Measurements from ENCODE around the gene SLC7A5.
"Not testable (repeated sequence)": the region's sequence is repeated elsewhere in the genome, so short reads cannot be mapped to it uniquely, and the experiment has no call there.

SLC7A5 gene

GRCh38 chr16:87861300-87862099 is 7.8 kb downstream of the SLC7A5 start:
- DNase-seq (ENCODE audit: low spot score), result not testable (repeated sequence)

- DNase-seq (ENCODE audit: low spot score), result no peak
Observed at GRCh38 chr16:87860553-87861299, 8.6 kb downstream of the SLC7A5 start.

GRCh38 chr16:87858151-87858993 is 10.9 kb downstream of the SLC7A5 start:
- not testable (repeated sequence) for DNase-seq (ENCODE audit: low spot score)

DNA sequence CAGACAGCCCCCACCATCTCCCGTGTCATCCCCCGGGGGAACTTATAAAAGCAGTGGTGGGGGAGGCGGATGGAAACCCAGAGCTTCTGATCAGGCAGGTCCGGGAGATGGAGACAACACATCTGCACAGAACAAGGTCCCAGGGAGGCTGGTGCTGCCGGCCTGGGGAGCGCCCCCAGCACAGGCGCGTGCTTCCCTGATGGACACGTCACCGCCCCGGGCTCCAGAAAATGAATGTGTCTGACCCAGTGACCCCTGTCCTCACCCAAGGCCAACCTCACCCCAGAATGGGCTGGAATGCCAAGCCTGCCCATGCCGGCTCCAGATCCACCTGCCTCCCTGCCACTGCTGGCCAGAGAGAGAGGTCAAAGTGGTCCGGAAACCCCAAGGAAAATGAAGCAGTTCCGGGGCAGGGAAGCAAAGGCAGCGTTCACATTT is 12.5 kb downstream of the SLC7A5 start:
- DNase-seq (ENCODE audit: low spot score), result no peak

DNA sequence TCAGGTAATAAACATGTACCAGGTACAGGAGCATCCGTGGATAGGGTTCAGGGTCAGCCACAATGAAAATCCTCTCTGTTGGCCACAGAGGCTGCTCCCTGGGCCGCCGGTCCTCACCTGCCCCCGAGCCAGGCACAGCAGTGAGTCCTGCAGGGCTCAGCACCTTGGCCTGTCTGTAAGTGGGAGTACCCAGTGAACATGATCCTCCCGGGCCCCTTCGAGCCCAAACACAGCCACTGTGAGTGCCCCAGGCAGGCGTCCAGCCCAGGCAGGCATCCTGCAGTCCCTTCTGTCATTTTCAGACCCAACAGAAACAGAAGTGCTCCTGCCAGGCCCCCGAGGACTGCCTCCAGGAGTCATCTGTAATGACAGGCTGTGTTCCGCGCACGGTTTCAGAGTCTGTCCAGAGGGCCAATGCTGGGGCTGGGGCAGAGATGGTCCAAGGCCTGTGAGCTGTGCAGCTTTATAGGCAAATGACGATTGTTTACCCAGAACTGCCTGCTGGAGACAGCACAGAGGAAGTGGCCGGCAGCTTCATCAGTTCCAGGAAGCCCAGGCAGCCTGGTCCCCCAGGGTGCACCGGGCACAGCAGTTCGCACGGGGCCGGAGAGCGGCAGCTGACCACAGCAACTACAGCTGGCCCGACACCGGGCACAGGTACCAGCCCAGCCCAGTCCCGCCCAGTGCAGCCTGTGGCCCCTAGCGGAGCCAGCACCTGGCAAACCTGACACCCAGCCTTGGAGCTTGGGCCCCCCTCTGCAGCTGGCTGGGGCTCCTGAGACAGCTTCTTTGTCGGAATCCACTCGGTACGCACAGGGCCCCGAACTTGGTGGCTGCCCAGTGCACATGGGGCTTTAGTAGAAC is 13.2 kb downstream of the SLC7A5 start:
- DNase-seq (ENCODE audit: low spot score), result no peak

- no peak for DNase-seq (ENCODE audit: low spot score)
Observed at GRCh38 chr16:87854907-87855683, 14.2 kb downstream of the SLC7A5 start.

DNA sequence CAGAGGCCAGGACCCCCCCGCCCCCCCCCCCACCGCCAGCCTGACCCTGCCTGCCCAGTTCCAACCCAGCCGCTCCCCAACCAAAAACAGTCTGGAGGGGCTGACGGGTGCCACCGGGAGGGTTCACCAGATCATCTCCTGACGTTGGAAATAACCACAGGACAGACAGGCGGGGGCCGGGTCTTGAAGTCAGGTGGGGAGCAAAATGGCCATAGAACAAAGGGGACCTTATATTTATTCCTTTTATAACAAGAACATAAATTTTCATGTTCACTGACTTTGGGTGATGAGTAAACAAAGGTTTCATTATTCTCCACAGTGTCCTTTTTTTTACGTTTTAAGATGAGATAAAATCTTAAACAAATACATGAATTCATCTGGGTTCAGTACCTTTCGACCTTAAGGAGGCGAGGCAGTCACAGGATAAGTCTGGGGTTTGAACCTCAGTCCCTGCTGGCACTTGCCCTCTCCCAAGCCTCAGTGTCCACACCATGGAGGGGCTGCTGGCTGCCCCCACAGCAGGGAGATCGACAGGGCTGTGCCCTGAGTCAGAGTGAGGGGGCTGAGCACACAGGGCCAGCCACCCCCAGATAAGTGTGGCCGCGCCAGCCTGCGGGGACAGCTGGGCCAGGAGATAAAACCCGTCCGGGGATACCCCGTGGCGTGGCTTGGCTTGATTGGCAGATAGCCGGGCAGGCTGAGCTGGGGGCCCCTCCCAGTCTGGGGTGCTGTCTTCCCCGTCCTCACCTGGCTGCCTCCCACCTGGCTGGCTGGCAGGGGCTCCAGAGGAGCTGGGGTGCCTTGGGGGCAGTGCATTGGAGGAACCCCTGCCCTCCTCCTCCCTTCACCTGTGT is 15.0 kb downstream of the SLC7A5 start:
- DNase-seq (ENCODE audit: low spot score), result no peak

DNA sequence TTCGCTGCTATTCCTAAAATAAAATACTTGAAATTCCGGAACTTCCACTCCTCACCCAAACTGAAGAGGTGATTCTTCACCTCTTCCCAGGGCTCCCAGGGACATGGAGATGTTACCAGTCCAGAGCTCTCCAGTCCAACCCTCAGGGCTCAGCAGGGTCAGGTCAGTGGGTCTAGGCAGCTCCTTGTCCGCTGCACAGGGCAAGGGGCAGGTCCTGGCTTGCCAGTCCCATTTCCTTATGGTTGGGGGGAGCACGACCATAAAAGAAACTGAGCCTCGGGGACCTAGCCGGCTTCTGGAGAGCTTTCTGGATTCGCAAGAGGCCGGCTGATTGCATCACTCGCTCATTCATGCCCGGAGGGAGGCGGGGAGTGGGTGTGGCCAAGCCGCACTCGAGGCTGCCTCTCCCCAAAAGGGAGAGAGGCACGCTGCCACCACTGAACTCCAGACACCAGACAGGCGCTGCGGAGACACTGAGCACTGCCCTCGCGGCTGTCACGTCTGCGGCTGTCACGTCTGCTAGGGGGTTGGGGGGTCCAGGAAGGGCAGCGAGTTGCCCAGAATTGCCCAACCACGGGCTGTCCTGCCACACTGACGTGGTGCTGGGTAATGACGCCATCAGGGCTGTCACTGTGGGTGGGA is 15.8 kb downstream of the SLC7A5 start:
- peak; percentile 69 for DNase-seq (ENCODE audit: low spot score)

DNA sequence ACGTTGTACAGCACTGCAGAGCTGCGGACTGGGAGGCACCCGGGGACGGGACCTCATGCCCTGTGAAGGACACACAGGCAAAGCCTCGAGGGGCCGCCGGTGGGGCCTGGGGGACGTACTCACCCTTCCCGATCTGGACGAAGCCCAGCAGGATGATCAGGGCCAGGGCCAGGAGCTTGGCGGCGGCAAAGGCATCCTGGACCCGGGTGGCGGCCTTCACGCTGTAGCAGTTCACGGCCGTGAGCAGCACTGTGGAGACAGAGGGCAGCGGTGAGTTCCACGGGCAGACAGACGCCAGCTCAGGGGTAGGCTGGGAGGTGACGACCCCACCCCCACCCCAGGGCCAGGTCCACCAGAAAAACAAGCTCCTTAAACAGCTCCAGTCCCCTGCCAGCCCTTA is 17.7 kb downstream of the SLC7A5 start:
- DNase-seq (ENCODE audit: low spot score), result no peak

DNA sequence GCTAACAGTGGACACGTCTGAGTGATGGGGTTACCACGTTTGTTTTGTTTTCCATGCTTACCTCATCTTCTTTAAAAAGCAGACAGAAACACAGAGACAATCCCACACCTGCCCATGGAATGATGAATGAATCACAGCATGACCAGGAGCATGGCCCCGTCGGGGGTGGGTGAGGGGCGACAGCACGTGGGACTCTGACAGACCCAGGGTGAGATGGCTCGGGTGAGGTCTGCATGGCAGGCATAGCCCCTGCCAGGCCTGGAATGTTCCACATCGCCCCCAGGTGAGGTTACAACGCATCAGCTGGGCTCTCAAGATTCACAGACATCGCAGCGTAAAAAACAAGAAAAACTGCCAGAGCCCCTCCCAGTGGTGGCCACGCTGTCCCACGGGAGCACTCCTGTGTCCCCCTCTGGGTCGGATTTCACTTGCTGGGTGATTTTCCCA is 18.1 kb downstream of the SLC7A5 start:
- no peak for DNase-seq (ENCODE audit: low spot score)

- no peak for DNase-seq (ENCODE audit: low spot score)
Observed at GRCh38 chr16:87850009-87851006, 19.0 kb downstream of the SLC7A5 start.

DNA sequence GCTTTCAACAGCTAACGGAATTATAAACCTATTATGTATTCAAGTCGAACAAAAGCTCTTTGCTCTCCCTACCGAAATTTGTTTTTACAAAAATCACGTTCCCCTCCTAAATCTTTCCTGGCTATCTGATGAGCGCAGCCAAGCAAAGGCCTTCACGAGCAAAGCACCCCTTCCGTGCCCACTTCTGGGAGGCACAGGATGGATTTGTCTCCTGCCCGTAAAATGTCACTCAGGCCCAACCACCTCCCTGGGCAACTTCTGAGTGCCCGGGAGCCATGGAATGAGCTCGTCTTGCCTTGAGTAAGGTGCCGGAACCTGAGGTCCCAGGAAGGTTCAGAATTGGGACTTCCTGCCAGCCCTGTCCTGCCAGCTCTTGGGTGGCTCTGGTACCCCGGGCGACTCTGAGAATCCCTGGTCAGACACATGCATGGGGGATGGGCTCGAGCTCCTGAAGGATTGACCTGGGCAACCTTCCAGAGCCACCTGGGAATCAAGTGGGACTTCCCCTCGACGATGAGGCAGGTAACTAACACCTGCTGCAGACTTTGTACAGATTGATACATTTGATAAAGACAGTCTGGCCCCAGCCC is 19.8 kb downstream of the SLC7A5 start:
- no peak for DNase-seq (ENCODE audit: low spot score)

- DNase-seq (ENCODE audit: low spot score), result no peak
Observed at GRCh38 chr16:87848676-87849345, 20.5 kb downstream of the SLC7A5 start.

- no peak for DNase-seq (ENCODE audit: low spot score)
Observed at GRCh38 chr16:87847785-87848675, 21.3 kb downstream of the SLC7A5 start.

GRCh38 chr16:87847467-87847784 is 21.9 kb downstream of the SLC7A5 start:
- no peak for DNase-seq (ENCODE audit: low spot score)
